ENCODE results near the gene RNF40.

RNF40 gene

DNA sequence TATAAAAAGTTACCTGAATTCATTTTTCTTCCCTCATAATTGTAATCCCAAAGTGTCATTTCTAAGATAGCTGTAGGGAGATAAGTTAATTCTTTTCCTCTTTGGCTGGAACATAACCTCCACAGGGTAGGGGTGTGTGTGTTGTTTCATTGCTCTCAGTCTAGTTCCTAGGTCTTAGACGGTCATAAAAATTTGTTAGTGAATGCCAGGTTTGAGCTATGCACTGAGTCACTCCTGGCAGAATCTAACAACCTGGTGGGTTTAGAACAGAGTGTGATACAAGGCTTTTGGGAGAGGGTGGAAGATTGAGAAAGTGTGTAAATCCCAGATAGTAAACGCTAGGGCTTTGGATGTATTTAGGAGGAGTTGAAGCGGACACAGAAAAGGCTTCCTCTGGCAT is 14.8 kb upstream of the RNF40 start:
- peak; percentile 27 for DNase-seq (ENCODE audit: low read depth)
- TF ChIP-seq, protein P1, sequence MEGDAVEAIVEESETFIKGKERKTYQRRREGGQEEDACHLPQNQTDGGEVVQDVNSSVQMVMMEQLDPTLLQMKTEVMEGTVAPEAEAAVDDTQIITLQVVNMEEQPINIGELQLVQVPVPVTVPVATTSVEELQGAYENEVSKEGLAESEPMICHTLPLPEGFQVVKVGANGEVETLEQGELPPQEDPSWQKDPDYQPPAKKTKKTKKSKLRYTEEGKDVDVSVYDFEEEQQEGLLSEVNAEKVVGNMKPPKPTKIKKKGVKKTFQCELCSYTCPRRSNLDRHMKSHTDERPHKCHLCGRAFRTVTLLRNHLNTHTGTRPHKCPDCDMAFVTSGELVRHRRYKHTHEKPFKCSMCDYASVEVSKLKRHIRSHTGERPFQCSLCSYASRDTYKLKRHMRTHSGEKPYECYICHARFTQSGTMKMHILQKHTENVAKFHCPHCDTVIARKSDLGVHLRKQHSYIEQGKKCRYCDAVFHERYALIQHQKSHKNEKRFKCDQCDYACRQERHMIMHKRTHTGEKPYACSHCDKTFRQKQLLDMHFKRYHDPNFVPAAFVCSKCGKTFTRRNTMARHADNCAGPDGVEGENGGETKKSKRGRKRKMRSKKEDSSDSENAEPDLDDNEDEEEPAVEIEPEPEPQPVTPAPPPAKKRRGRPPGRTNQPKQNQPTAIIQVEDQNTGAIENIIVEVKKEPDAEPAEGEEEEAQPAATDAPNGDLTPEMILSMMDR (IDR thresholded peaks at IDR 0.05; ENCODE audit: control insufficient read depth, insufficient read depth, low read depth, low read length, missing control alignments): no peak

DNA sequence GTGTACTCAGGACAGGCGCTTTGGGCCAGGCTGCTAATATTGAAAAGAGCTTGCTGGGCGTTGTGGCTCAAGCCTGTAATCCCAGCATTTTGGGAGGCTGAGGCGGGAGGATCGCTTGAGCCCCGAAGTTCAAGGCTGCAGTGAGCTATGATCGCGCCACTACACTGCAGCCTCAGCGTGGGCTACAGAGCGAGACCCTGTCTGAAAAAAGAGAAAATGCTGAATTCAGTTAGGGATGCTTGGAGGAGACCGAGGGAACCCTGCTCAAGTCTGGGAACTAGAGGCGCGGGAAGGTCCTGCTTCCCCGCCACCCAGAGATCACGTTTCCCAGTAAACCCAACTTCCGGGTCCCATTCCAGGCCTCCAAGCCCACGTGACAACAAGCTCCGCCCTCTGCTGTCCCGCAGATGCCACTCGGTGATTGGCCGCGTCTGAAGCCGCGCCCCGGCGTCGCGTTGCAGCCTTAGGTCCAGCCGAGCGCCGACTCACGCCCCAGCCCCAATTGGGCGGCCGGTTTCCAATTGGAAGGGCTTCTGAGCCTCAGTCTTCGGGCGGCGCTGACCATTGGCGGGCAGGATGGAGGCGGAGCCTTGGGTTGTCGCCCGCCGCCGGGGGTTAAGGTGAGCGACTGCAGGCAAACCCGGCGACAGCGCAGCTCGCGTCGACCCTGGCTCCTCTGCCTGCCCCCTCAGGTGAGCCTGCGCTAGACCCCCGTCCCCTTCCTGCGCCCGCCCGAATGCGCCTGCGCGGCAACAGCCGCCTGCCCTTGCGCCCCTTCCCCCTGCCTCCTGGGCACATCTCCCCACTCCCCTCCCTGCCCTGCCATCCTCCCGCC is 14.1 kb upstream of the RNF40 start, which contains the start of gene PHKG2:
Gene PHKG2, plus strand, starts transcription at position 627 of the 835 bp plus-strand sequence. CDS start 396 bp downstream, outside the sequence.
- TF ChIP-seq, protein P1 (IDR thresholded peaks at IDR 0.05; ENCODE audit: control insufficient read depth, insufficient read depth, low read depth, low read length, missing control alignments): no peak
- H3K4me3 ChIP-seq (ENCODE audit: control insufficient read depth, low read depth, low read length): peak within 1 kb of the TSS; percentile 58
- DNase-seq (ENCODE audit: low read depth): peak; percentile 91

More for the DNA sequence above, 14.8 kb upstream of the RNF40 start:
- H3K4me3 ChIP-seq (ENCODE audit: control insufficient read depth, low read depth, low read length): peak overlapping the region; percentile 49

DNA sequence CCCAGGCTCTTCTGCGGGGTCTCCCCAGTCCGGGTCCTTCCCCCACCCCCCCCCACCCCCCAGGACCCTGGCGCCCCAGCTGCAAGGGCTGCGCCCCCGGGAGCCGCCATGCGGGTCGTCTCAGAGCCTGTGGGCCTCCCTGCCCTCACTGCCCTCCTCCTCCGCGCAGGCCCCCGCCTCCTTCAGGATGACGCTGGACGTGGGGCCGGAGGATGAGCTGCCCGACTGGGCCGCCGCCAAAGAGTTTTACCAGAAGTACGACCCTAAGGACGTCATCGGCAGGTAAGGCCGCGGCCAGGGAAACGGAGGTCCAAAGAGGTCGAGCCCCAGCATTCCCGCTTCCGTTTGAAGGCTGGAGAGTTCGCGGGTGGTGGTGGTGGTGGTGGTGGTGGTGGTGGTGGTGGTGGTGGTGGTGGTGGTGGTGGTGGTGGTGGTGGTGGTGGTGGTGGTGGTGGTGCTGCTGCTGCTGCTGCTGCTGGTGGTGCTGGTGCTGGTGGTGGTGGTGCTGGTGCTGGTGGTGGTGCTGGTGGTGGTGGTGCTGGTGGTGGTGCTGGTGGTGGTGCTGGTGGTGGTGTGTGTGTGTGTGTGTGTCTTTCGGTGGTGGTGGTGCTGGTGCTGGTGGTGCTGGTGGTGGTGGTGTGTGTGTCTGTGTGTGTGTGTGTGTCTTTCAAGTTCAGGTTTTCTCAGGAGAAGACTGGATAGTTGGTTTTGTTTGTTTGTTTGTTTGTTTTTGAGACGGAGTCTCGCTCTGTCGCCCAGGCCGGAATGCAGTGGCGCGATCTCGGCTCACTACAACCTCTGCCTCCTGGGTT is 13.3 kb upstream of the RNF40 start:
- TF ChIP-seq, protein P1 (IDR thresholded peaks at IDR 0.05; ENCODE audit: control insufficient read depth, insufficient read depth, low read depth, low read length, missing control alignments): no peak
- DNase-seq (ENCODE audit: low read depth): no peak
- peak overlapping the region; percentile 58 for H3K4me3 ChIP-seq (ENCODE audit: control insufficient read depth, low read depth, low read length)

DNA sequence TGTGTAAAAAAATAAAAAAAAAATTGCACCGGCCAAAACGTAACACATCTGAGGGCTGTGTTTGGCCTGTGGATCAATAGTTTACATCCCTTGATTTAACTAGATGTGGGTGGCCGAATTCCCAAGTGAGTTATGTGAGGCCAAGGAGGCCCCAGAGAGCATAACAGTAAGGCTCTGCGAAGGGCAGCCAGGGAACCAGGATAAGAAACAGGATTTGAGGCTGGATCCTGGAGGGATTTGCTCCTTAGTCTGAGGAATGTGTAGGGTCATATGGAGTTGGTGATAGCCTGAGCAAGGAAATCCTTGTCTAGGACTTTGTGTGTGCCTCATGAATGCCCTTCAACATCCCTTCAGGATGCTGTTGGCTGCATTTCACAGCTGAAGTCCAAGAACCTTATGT is 11.9 kb upstream of the RNF40 start:
- H3K4me3 ChIP-seq (ENCODE audit: control insufficient read depth, low read depth, low read length): no peak overlapping the region
- DNase-seq (ENCODE audit: low read depth): no peak
- TF ChIP-seq, protein P1 (IDR thresholded peaks at IDR 0.05; ENCODE audit: control insufficient read depth, insufficient read depth, low read depth, low read length, missing control alignments): no peak

DNA sequence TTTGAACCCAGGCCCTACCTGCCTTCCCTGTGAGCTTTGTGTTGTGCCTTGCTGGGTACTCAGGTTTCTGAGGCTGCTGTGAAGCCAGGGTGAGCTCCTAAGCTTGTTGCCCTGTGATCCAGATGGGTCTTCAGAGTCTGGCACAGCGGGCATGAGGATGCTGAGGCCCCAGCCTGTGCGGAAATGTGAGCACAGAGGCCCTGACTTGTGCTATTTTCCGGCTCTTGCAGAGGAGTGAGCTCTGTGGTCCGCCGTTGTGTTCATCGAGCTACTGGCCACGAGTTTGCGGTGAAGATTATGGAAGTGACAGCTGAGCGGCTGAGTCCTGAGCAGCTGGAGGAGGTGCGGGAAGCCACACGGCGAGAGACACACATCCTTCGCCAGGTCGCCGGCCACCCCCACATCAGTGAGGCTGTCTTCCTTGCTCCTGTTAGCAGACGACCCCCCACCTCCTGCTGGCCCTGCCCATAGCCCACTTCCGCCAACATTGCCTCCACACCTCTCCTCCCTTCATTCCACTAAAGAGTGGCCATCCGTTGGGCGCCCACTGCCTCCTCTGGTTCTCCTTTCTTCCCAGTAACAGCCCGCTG is 11.2 kb upstream of the RNF40 start:
- TF ChIP-seq, protein P1 (IDR thresholded peaks at IDR 0.05; ENCODE audit: control insufficient read depth, insufficient read depth, low read depth, low read length, missing control alignments): no peak
- H3K4me3 ChIP-seq (ENCODE audit: control insufficient read depth, low read depth, low read length): no peak overlapping the region
- no peak for DNase-seq (ENCODE audit: low read depth)

DNA sequence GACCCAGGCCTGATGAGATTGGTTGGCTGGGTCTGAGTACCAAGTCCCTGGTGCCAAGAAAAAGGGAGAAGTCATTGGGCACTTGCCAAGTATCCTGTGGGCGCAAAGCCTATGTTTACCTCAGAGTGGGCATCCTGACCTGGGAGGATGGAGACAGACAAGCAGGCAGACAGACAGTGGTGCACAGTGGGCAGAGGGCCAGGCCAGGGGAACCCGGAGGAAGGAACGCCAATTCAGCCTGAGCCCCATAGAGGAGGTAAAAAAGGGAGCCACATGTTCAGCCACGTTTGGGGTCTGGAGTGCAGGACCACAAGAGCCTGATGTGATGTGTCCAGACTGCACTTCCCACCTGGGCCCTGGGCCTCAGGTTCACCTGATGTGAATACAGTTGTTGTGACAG is 8.5 kb upstream of the RNF40 start:
- TF ChIP-seq, protein P1 (IDR thresholded peaks at IDR 0.05; ENCODE audit: control insufficient read depth, insufficient read depth, low read depth, low read length, missing control alignments): no peak
- no peak overlapping the region for H3K4me3 ChIP-seq (ENCODE audit: control insufficient read depth, low read depth, low read length)
- no peak for DNase-seq (ENCODE audit: low read depth)
